GM12891 (cell line): Measurements from ENCODE around the gene QSOX2.

Experiments
- DNase-seq: peaks from one replicate; pipeline ENCODE4 v3.0.0; 2011; ENCODE audit warnings: low spot score; ENCODE audit not compliant: insufficient read length
- FAIRE-seq: peaks from 2 replicates; lab custom pipeline; 2011; peaks lifted over from hg19 to GRCh38; lab: Jason Lieb, UNC
- PAX5 ChIP-seq: IDR thresholded peaks from 2 replicates; pipeline ENCODE4 v1.6.1; 2011; ENCODE audit warnings: low read length, moderate library complexity, mild to moderate bottlenecking; ENCODE audit not compliant: insufficient read depth, severe bottlenecking
- POLR2A ChIP-seq: IDR thresholded peaks from 2 replicates; pipeline ENCODE4 v1.6.1; 2011; ENCODE audit warnings: low read depth, low read length, control low read depth
- POLR2AphosphoS5 ChIP-seq: IDR thresholded peaks from 2 replicates; pipeline ENCODE4 v1.6.1; 2011; ENCODE audit warnings: low read depth, low read length, control low read depth
- POU2F2 ChIP-seq: IDR thresholded peaks from 2 replicates; pipeline ENCODE4 v1.6.1; 2011; ENCODE audit warnings: low read depth, mild to moderate bottlenecking, control low read depth, low read length, moderate library complexity
- SPI1 ChIP-seq: IDR thresholded peaks from 2 replicates; pipeline ENCODE4 v1.6.1; 2011; ENCODE audit warnings: low read depth, low read length, control low read depth
- TAF1 ChIP-seq: IDR thresholded peaks from 2 replicates; pipeline ENCODE4 v1.6.1; 2011; ENCODE audit warnings: low read depth, low read length, control low read depth

Gene QSOX2

GRCh38 chr9:136289651-136290507, 44.3 kb upstream of the QSOX2 start:
- TF ChIP-seq TAF1 (no peak), POLR2A (no peak), POU2F2 (no peak), POLR2AphosphoS5 (no peak), PAX5 (no peak), SPI1 (no peak)
- FAIRE-seq (no peak), DNase-seq (no peak)

- DNase-seq (no peak), FAIRE-seq (no peak)
- no peak for TF ChIP-seq PAX5
- TF ChIP-seq TAF1, result no peak
- TF ChIP-seq SPI1, result no peak
- TF ChIP-seq POU2F2, result no peak
- TF ChIP-seq POLR2A, result no peak
- no peak for TF ChIP-seq POLR2AphosphoS5
Measured at GRCh38 chr9:136287960-136288753, 42.5 kb upstream of the QSOX2 start.

GRCh38 chr9:136286987-136287379, 41.4 kb upstream of the QSOX2 start:
- DNase-seq (no peak), FAIRE-seq (no peak)
- TF ChIP-seq POLR2A, result no peak
- TF ChIP-seq TAF1, result no peak
- no peak for TF ChIP-seq SPI1
- TF ChIP-seq POU2F2, result no peak

- TF ChIP-seq SPI1 (no peak), POU2F2 (no peak), POLR2AphosphoS5 (no peak), POLR2A (no peak), PAX5 (no peak), TAF1 (no peak)
- FAIRE-seq (no peak), DNase-seq (no peak)
Measured at GRCh38 chr9:136286359-136286986, 40.9 kb upstream of the QSOX2 start.

GRCh38 chr9:136285501-136286358, 40.1 kb upstream of the QSOX2 start:
- FAIRE-seq (no peak), DNase-seq (no peak)
- TF ChIP-seq PAX5 (no peak), POU2F2 (no peak), SPI1 (no peak), POLR2A (no peak), POLR2AphosphoS5 (no peak), TAF1 (no peak)

- no peak for DNase-seq
- no peak for TF ChIP-seq TAF1
- no peak for TF ChIP-seq POLR2AphosphoS5
- TF ChIP-seq POLR2A, result no peak
- no peak for TF ChIP-seq POU2F2
- no peak for TF ChIP-seq SPI1
- TF ChIP-seq PAX5, result no peak
- no peak for FAIRE-seq
Measured at GRCh38 chr9:136284951-136285350, 39.3 kb upstream of the QSOX2 start.

- FAIRE-seq (no peak), DNase-seq (no peak)
- TF ChIP-seq POLR2AphosphoS5 (no peak), POLR2A (no peak), PAX5 (no peak), POU2F2 (no peak), TAF1 (no peak), SPI1 (no peak)
Measured at GRCh38 chr9:136284311-136284710, 38.7 kb upstream of the QSOX2 start.

GRCh38 chr9:136283291-136284235, 38.0 kb upstream of the QSOX2 start:
- FAIRE-seq, result no peak
- peak; percentile 97 for DNase-seq
- TF ChIP-seq POU2F2 (no peak), TAF1 (no peak), SPI1 (no peak), POLR2A (no peak), POLR2AphosphoS5 (no peak)
